Colonic mucosa (tissue), 4 donors: ENCODE data around the gene PRPS1. TPM values are rescaled to one million over a fixed set of nuclear protein-coding genes. Genes with fewer than 3 reads are reported as not detected.
A peak's percentile ranks its signal among the peaks of the same experiment; 100 is the strongest.

Experiments used
- DNase-seq: peaks from one replicate; pipeline ENCODE4 v3.0.0-alpha.2; 2020
- H3K27ac ChIP-seq: fragments of 200-600 bp; one replicate; pipeline ENCODE4 v1.8.0; 2021
- H3K27me3 ChIP-seq: fragments of 200-600 bp; one replicate; pipeline ENCODE4 v1.8.0; 2021
- H3K36me3 ChIP-seq: fragments of 200-600 bp; one replicate; pipeline ENCODE4 v1.8.0; 2021
- H3K4me1 ChIP-seq: fragments of 200-600 bp; one replicate; pipeline ENCODE4 v1.8.0; 2021; ENCODE audit warnings: mild to moderate bottlenecking
- H3K4me3 ChIP-seq: fragments of 200-600 bp; one replicate; pipeline ENCODE4 v1.8.0; 2021
- H3K9ac ChIP-seq, 2 donors: one replicate each; pipeline ENCODE4 v1.7.0; 2013; ENCODE audit warnings: control low read depth in 2 of 2, low read depth in 2 of 2, low read length in 2 of 2
- H3K9me3 ChIP-seq: fragments of 200-600 bp; one replicate; pipeline ENCODE4 v1.8.0; 2021
- intact Hi-C: fragments of 100-400 bp; cut with DNase I; formaldehyde crosslinking; loops from one replicate; pipeline ENCODE4 v1.14.1; 2022
- total RNA-seq, 2 donors: library from RNA; stranded (reverse); fragmentation: NEBNext Ultra II Directional in 1 of 2; extraction: Animal tissue kit (Norgen Biotek cat#: 25700) in 1 of 2; gene quantifications; one replicate each; pipeline ENCODE4 v1.2.1, GENCODE V29; 2021
- TF ChIP-seq, protein P1 (sequence below): fragments of 200-600 bp; IDR thresholded peaks from one replicate; pipeline ENCODE4 v1.8.0; 2022; ENCODE audit warnings: antibody characterized with exemption, mild to moderate bottlenecking
- donor health status: healthy.
- donor health status: DM: no; HTN: no; CAD: no.
- donor health status: DM: no; HTN: no; CAD: no.

PRPS1 gene
- total RNA-seq, 2 donors from 2014 or later: 12.2 to 20.3 TPM

DNA sequence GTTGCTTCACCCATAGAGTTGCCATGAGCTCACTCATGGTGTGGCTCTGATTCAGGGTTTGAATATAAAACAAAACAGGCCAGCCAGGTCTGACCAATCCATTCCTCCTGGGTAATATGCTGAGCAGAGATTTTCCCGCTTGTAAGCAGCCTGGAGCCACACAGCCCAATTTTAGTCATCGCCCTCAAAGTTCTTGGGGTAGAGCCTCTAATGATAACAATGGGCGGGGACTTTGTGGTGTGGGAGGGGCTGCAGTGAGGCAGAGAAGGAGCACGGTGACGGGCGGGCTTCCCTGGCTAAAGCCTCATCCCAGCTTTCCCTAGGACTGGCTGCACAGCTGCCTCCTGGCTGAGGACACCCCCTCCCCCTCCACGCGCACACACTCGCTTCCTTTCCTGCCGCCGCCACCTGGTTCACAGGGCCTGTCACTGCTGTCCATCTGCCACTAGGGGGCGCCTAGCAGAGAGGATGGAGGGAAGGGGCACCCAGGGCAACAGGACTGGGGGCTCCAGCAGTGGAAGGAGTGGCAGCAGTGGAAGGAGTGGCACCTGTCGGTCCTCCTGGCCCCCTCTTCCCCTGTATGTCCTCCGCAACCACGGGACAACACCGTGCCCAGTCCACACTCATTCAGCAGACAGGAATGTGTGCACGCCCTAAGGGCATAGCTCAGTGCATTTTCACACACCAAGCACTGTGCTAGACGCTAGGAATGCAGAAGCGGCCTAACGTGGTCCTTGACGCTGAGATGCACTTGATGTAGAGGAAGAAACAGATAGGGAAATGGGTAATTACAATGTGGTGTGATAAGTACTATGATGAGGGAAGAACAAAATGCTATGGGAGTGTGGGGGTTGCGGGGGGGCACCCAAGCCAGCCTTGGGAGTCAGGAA, 26.8 kb downstream of the PRPS1 start:
- TF ChIP-seq, protein P1, sequence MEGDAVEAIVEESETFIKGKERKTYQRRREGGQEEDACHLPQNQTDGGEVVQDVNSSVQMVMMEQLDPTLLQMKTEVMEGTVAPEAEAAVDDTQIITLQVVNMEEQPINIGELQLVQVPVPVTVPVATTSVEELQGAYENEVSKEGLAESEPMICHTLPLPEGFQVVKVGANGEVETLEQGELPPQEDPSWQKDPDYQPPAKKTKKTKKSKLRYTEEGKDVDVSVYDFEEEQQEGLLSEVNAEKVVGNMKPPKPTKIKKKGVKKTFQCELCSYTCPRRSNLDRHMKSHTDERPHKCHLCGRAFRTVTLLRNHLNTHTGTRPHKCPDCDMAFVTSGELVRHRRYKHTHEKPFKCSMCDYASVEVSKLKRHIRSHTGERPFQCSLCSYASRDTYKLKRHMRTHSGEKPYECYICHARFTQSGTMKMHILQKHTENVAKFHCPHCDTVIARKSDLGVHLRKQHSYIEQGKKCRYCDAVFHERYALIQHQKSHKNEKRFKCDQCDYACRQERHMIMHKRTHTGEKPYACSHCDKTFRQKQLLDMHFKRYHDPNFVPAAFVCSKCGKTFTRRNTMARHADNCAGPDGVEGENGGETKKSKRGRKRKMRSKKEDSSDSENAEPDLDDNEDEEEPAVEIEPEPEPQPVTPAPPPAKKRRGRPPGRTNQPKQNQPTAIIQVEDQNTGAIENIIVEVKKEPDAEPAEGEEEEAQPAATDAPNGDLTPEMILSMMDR: peak; percentile 53
- Histone ChIP-seq H3K9ac (no peak overlapping the region), H3K4me1 (no peaks in the 10 kb centered on the region), H3K27me3 (no peaks in the 10 kb centered on the region), H3K9me3 (no peaks in the 10 kb centered on the region), H3K36me3 (no peaks in the 10 kb centered on the region), H3K4me3 (no peak overlapping the region), H3K27ac (no peak overlapping the region)
- peak; percentile 59 for DNase-seq
- intact Hi-C loops: loop anchor here (5.0 kb wide), 1 partner anchor 237 kb away; no protein-coding TSS in a partner anchor

DNA sequence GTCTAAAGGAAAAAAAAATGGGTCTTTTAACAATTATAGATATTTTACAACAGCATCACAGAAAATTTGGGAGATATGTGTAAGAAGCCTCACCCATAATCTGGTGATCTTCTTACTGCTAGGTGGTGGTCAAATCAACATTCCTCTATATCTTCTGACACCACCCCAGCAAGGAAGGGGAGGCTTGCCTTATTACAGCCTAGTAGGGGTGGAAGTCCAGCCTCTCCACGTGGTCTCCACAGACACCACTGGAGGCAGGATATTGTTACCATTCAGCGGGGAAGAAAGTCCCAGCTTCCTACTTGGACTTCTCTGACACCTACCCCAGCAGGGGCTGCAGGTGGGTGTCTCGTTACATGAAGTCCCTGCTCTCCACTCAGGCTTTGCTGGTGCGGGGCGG, 28.7 kb downstream of the PRPS1 start:
- no peaks in the 10 kb centered on the region for H3K27me3 ChIP-seq
- H3K36me3 ChIP-seq: no peaks in the 10 kb centered on the region
- no peaks in the 10 kb centered on the region for H3K4me1 ChIP-seq
- H3K9ac ChIP-seq: no peak overlapping the region
- H3K4me3 ChIP-seq: no peak overlapping the region
- H3K9me3 ChIP-seq: no peaks in the 10 kb centered on the region
- no peak for DNase-seq
- H3K27ac ChIP-seq: no peak overlapping the region
- TF ChIP-seq, protein P1: no peak
- intact Hi-C loops: loop anchor here (5.0 kb wide), 1 partner anchor 235 kb away; no protein-coding TSS in a partner anchor

DNA sequence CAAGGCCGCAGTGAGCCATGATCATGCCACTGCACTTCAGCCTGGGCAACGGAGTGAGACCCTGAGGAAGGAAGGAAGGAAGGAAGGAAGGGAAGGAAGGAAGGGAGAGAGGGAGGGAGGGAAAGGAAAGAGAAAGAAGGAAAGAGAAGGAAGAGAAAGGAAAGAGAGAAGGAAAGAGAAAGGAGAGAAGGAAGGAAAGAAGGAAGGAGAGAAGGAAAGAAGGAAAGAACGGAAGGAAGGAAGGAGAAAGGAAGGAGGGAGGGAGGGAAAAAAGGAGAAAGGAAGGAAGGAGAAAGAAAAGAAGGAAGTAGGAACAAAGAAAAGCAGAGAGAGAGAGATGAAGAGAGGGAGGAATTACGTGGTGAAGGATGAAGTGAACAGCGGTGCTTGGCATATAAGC, 30.4 kb downstream of the PRPS1 start:
- intact Hi-C loops: loop anchor here (5.0 kb wide), 1 partner anchor 234 kb away; no protein-coding TSS in a partner anchor
- Histone ChIP-seq H3K36me3 (no peaks in the 10 kb centered on the region), H3K27ac (no peak overlapping the region), H3K4me3 (no peak overlapping the region), H3K9ac (no peak overlapping the region), H3K9me3 (no peaks in the 10 kb centered on the region), H3K4me1 (no peaks in the 10 kb centered on the region), H3K27me3 (no peaks in the 10 kb centered on the region)
- TF ChIP-seq, protein P1: no peak
- no peak for DNase-seq

DNA sequence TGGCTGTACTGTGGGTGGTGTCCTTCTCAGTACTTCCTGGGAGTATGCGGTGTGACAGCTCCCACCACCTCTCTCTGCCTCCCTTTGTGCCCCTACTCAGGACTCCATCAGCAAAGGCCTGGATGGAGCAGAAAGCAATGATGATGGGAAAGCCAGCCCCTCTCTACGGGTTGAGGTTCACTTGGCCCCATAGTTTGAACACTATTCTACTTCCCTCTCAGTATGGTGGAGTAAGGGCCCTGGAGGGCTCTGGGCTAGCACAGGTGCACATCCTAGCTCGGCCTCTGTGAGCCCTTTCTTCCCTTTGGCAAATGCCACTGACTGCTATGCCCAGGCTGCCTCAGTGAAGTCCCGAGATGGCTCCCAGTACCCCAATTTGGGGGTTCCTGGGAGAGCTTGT, 31.0 kb downstream of the PRPS1 start:
- H3K4me1 ChIP-seq: no peaks in the 10 kb centered on the region
- TF ChIP-seq, protein P1: no peak
- intact Hi-C loops: loop anchor here (5.0 kb wide), 1 partner anchor 233 kb away; no protein-coding TSS in a partner anchor
- H3K27me3 ChIP-seq: no peaks in the 10 kb centered on the region
- no peak overlapping the region for H3K27ac ChIP-seq
- H3K4me3 ChIP-seq: no peak overlapping the region
- H3K9ac ChIP-seq: no peak overlapping the region
- H3K36me3 ChIP-seq: no peaks in the 10 kb centered on the region
- DNase-seq: no peak
- H3K9me3 ChIP-seq: no peaks in the 10 kb centered on the region

DNA sequence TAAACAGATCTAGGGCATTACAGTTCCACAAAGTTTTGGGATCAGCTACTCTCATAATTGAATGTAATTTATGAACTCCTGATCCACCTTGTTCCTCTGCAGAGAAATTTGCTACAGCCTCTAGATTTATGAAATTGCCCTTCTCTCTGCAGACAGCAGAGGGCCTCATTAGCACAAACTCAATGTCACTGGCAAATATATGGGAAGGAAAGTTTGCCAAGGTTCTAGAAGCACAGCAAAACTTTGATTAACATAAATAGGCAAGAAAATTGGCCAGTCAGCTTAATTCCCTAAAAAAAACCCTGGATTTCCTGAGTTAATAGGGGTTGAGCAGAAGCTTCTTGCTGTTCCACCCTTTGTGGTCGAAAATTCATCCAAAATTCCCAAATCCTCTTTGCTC, 31.5 kb downstream of the PRPS1 start:
- no peak overlapping the region for H3K27ac ChIP-seq
- DNase-seq: no peak
- TF ChIP-seq, protein P1: peak; percentile 58
- H3K9ac ChIP-seq: no peak overlapping the region
- H3K27me3 ChIP-seq: no peaks in the 10 kb centered on the region
- intact Hi-C loops: loop anchor here (5.0 kb wide), 1 partner anchor 233 kb away; no protein-coding TSS in a partner anchor
- no peak overlapping the region for H3K4me3 ChIP-seq
- H3K36me3 ChIP-seq: no peaks in the 10 kb centered on the region
- H3K9me3 ChIP-seq: no peaks in the 10 kb centered on the region
- no peaks in the 10 kb centered on the region for H3K4me1 ChIP-seq
